GM20431 (cell line): ENCODE data around the gene LTC4S.

ENCODE experiments used
- in situ Hi-C: fragments of 300-500 bp; cut with MseI, MboI; formaldehyde crosslinking; loops from one replicate; pipeline ENCODE4 v1.15.0; 2020; ENCODE audit warnings: low sequenced_read_pairs; ENCODE audit not compliant: unreplicated experiment

LTC4S gene

GRCh38 chr5:179805070-179805528 is 11.3 kb downstream of the LTC4S start:
- in situ Hi-C loops, result no loop called here

GRCh38 chr5:179805529-179806249 is 11.9 kb downstream of the LTC4S start:
- in situ Hi-C loops, result no loop called here

GRCh38 chr5:179806250-179807048 is 12.7 kb downstream of the LTC4S start, which contains the start of gene MGAT4B:
Gene MGAT4B (minus strand): TSS chr5:179806866. CDS start chr5:179806583, 283 bp downstream.
- in situ Hi-C loops, result no loop called here

- in situ Hi-C loops, result no loop called here
Measured at GRCh38 chr5:179812135-179812825, 18.5 kb downstream of the LTC4S start.

GRCh38 chr5:179812997-179813607 is 19.3 kb downstream of the LTC4S start:
- in situ Hi-C loops, result no loop called here

GRCh38 chr5:179814090-179814489 is 20.3 kb downstream of the LTC4S start:
- in situ Hi-C loops, result no loop called here

- in situ Hi-C loops, result no loop called here
Measured at GRCh38 chr5:179815491-179816249, 21.9 kb downstream of the LTC4S start.

GRCh38 chr5:179816401-179816795 is 22.6 kb downstream of the LTC4S start:
- in situ Hi-C loops, result no loop called here

GRCh38 chr5:179816796-179817469 is 23.1 kb downstream of the LTC4S start:
- in situ Hi-C loops, result no loop called here

GRCh38 chr5:179817470-179817840 is 23.7 kb downstream of the LTC4S start:
- in situ Hi-C loops, result no loop called here

- in situ Hi-C loops, result no loop called here
Measured at GRCh38 chr5:179817890-179818745, 24.3 kb downstream of the LTC4S start.

GRCh38 chr5:179818746-179819295 is 25.0 kb downstream of the LTC4S start:
- in situ Hi-C loops, result no loop called here

- in situ Hi-C loops, result no loop called here
Measured at GRCh38 chr5:179819296-179820126, 25.7 kb downstream of the LTC4S start.

GRCh38 chr5:179820127-179820482 is 26.3 kb downstream of the LTC4S start:
- in situ Hi-C loops, result no loop called here

- in situ Hi-C loops, result no loop called here
Measured at GRCh38 chr5:179820483-179821297, 26.9 kb downstream of the LTC4S start, which contains the start of gene SQSTM1. Gene SQSTM1 (plus strand): TSS chr5:179820905. CDS start chr5:179820937, 32 bp downstream.
